ENCODE results near the gene MYL12A.
A peak's percentile ranks its signal among the peaks of the same experiment; 100 is the strongest.
"Not testable (repeated sequence)": the region's sequence is repeated elsewhere in the genome, so short reads cannot be mapped to it uniquely, and the experiment has no call there.

Gene MYL12A

GRCh38 chr18:3219631-3220335 is 27.8 kb upstream of the MYL12A start, which contains the start of gene MYOM1:
Gene MYOM1 (minus strand): TSS chr18:3219968. CDS start chr18:3215223, 4,745 bp downstream.
- H3K27ac ChIP-seq = peak within 1 kb of the TSS; percentile 96
- H3K4me3 ChIP-seq = peak within 1 kb of the TSS; percentile 67
- H3K36me3 ChIP-seq (ENCODE audit: insufficient read depth, low read length) = no peaks in the 10 kb centered on the region
- TF ChIP-seq EZH2 (IDR thresholded peaks at IDR 0.05) (no peak), POLR2AphosphoS5 (IDR thresholded peaks at IDR 0.05; ENCODE audit: borderline replicate concordance, low read depth, low read length) (no peak), FOXP2 (optimal IDR thresholded peaks at IDR 0.05; ENCODE audit: control extremely low read depth, extremely low read length, insufficient read depth) (no peak)
- H3K9ac ChIP-seq (ENCODE audit: insufficient read length) = peak within 1 kb of the TSS; percentile 71
- DNase-seq (ENCODE audit: low read depth, low spot score) = no peak
- no peaks in the 10 kb centered on the region for H3K9me3 ChIP-seq (ENCODE audit: low read depth, low read length)

DNA sequence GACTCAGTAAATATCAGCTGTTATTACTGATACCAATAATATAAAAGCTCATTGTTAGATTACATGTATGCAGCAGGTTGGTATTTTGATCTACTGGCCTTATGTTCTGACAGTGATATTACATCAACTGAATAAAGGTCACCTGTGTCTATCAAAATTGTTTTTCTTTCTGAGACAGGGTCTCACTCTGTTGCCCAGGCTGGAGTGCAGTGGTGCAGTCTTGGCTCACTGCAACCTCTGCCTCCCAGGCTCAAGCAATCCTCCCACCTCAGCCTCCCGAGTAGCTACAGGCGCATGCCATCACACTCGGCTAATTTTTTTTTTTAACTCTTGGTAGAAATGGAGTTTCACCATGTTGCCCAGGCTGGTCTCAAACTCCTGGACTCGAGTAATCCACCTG is 26.7 kb upstream of the MYL12A start:
- not testable (repeated sequence) for H3K36me3 ChIP-seq (ENCODE audit: insufficient read depth, low read length); H3K9me3 ChIP-seq (ENCODE audit: low read depth, low read length); H3K4me3 ChIP-seq; DNase-seq (ENCODE audit: low read depth, low spot score); H3K9ac ChIP-seq (ENCODE audit: insufficient read length); H3K27ac ChIP-seq

DNA sequence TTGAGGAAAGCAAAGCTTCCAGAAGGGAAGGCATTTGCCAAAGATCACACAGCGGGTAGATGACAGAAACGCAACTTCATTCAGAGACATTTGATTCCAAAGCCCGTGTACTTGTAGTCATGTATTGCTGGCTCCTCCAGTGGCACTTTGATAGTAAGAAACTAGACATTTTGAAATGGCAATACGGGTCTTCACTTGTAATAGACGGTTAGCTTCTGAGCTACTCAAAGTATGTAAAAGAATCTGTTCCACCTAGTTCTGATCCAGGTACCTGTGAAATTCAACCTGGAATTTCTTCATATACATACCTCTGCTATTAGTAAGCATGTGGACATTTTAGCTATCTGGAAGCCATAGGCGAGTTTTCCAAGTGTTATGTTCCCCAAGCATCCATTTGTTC is 26.1 kb upstream of the MYL12A start:
- DNase-seq (ENCODE audit: low read depth, low spot score) = no peak
- no peaks in the 10 kb centered on the region for H3K9me3 ChIP-seq (ENCODE audit: low read depth, low read length)
- no peak overlapping the region for H3K27ac ChIP-seq
- H3K9ac ChIP-seq (ENCODE audit: insufficient read length) = no peak overlapping the region
- no peak overlapping the region for H3K4me3 ChIP-seq
- TF ChIP-seq FOXP2 (optimal IDR thresholded peaks at IDR 0.05; ENCODE audit: control extremely low read depth, extremely low read length, insufficient read depth) = no peak
- no peaks in the 10 kb centered on the region for H3K36me3 ChIP-seq (ENCODE audit: insufficient read depth, low read length)

GRCh38 chr18:3223356-3223755 is 24.2 kb upstream of the MYL12A start:
- TF ChIP-seq EZH2 (IDR thresholded peaks at IDR 0.05) (no peak), FOXP2 (optimal IDR thresholded peaks at IDR 0.05; ENCODE audit: control extremely low read depth, extremely low read length, insufficient read depth) (no peak), POLR2AphosphoS5 (IDR thresholded peaks at IDR 0.05; ENCODE audit: borderline replicate concordance, low read depth, low read length) (no peak)
- no peak for DNase-seq (ENCODE audit: low read depth, low spot score)
- Histone ChIP-seq H3K27ac (no peak overlapping the region), H3K36me3 (ENCODE audit: insufficient read depth, low read length) (no peaks in the 10 kb centered on the region), H3K4me3 (no peak overlapping the region), H3K9ac (ENCODE audit: insufficient read length) (no peak overlapping the region), H3K9me3 (ENCODE audit: low read depth, low read length) (no peaks in the 10 kb centered on the region)

GRCh38 chr18:3224223-3224622 is 23.4 kb upstream of the MYL12A start:
- no peak overlapping the region for H3K4me3 ChIP-seq
- no peak overlapping the region for H3K9ac ChIP-seq (ENCODE audit: insufficient read length)
- H3K36me3 ChIP-seq (ENCODE audit: insufficient read depth, low read length) = no peaks in the 10 kb centered on the region
- no peak overlapping the region for H3K27ac ChIP-seq
- no peaks in the 10 kb centered on the region for H3K9me3 ChIP-seq (ENCODE audit: low read depth, low read length)
- DNase-seq (ENCODE audit: low read depth, low spot score) = no peak
- no peak for TF ChIP-seq FOXP2 (optimal IDR thresholded peaks at IDR 0.05; ENCODE audit: control extremely low read depth, extremely low read length, insufficient read depth)
- no peak for TF ChIP-seq POLR2AphosphoS5 (IDR thresholded peaks at IDR 0.05; ENCODE audit: borderline replicate concordance, low read depth, low read length)
- no peak for TF ChIP-seq EZH2 (IDR thresholded peaks at IDR 0.05)

DNA sequence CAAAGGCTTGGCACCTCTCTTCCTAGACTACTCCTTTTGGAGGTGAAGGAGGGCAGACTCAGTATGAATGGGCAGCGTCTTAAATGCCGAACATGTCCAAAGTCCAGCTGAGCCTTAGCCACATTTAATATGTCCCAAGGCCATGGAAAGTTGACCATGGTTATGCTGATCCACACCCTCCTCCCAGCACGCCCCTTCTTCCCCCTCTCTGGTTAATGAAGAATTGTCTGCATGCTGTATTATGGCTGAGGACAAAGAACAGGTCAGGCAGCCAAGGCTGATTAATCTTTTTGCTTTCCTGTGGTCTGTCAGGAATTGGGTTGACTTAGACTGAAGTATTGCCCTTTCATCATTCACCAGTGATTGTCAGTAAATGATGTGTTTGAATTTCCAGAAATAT is 22.0 kb upstream of the MYL12A start:
- no peak for TF ChIP-seq POLR2AphosphoS5 (IDR thresholded peaks at IDR 0.05; ENCODE audit: borderline replicate concordance, low read depth, low read length)
- no peak for TF ChIP-seq EZH2 (IDR thresholded peaks at IDR 0.05)
- TF ChIP-seq FOXP2 (optimal IDR thresholded peaks at IDR 0.05; ENCODE audit: control extremely low read depth, extremely low read length, insufficient read depth) = no peak
- no peaks in the 10 kb centered on the region for H3K36me3 ChIP-seq (ENCODE audit: insufficient read depth, low read length)
- no peak overlapping the region for H3K27ac ChIP-seq
- no peak overlapping the region for H3K4me3 ChIP-seq
- no peak overlapping the region for H3K9ac ChIP-seq (ENCODE audit: insufficient read length)
- no peak for DNase-seq (ENCODE audit: low read depth, low spot score)
- H3K9me3 ChIP-seq (ENCODE audit: low read depth, low read length) = no peaks in the 10 kb centered on the region

- H3K4me3 ChIP-seq = no peak overlapping the region
Observed at GRCh38 chr18:3226048-3226447, 21.6 kb upstream of the MYL12A start.

DNA sequence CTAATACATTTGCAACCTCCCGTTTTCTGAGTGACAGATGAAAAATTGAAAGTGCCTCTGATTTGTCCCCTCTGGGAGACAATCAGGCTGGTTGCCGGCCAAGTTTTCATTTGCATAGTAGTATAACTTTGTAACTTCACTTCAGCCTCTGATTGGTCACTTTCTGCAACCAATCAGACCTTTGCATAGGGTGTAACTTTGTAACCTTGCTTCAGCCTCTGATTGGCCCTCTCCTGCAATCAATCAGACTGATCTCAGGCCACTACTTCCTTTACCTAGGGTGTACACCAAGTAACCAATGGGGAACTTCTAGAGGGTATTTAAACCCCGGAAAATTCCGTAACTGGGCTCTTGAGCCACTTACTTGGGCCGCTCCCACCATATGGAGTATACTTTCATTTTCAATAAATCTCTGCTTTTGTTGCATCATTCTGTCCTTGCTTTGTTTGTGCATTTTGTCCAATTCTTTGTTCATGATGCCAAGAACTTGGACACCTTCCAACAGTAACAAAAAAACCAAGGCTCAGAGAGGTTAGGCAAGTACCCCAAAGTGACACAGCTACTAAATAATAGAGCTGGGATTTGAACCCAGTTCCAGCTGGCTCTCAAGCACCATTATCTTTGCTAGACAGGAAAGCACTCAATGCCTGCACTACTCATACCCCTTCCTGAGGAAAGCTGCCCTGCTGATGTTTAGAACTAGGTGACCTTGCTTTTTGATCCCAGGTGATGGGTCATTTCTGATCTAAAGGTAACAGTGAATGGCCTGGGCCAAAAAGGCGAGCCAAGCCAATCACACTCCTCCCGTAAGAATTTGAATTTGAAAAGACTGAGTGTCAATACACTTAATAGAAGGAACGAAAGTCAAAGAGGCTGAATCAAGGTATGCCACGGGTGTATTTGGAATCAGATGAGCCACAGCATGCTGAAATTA is 16.9 kb upstream of the MYL12A start:
- Histone ChIP-seq H3K9me3 (ENCODE audit: low read depth, low read length) (no peaks in the 10 kb centered on the region), H3K27ac (no peak overlapping the region), H3K36me3 (ENCODE audit: insufficient read depth, low read length) (no peaks in the 10 kb centered on the region), H3K9ac (ENCODE audit: insufficient read length) (no peak overlapping the region), H3K4me3 (no peak overlapping the region)
- DNase-seq (ENCODE audit: low read depth, low spot score) = no peak
- TF ChIP-seq EZH2 (IDR thresholded peaks at IDR 0.05) (no peak), FOXP2 (optimal IDR thresholded peaks at IDR 0.05; ENCODE audit: control extremely low read depth, extremely low read length, insufficient read depth) (no peak), POLR2AphosphoS5 (IDR thresholded peaks at IDR 0.05; ENCODE audit: borderline replicate concordance, low read depth, low read length) (no peak)

More at GRCh38 chr18:3226048-3226447, 21.6 kb upstream of the MYL12A start:
- Histone ChIP-seq H3K36me3 (ENCODE audit: insufficient read depth, low read length) (no peaks in the 10 kb centered on the region), H3K9ac (ENCODE audit: insufficient read length) (no peak overlapping the region), H3K9me3 (ENCODE audit: low read depth, low read length) (no peaks in the 10 kb centered on the region), H3K27ac (no peak overlapping the region)
- TF ChIP-seq FOXP2 (optimal IDR thresholded peaks at IDR 0.05; ENCODE audit: control extremely low read depth, extremely low read length, insufficient read depth) (no peak), POLR2AphosphoS5 (IDR thresholded peaks at IDR 0.05; ENCODE audit: borderline replicate concordance, low read depth, low read length) (no peak), EZH2 (IDR thresholded peaks at IDR 0.05) (no peak)
- no peak for DNase-seq (ENCODE audit: low read depth, low spot score)

Data from SK-N-MC (cell line).